Suprapubic skin (tissue), 4 donors: Measurements from ENCODE around the gene ZNF407. TPM values are rescaled to one million over a fixed set of nuclear protein-coding genes. Genes with fewer than 3 reads are reported as not detected.

Experiments used
- DNase-seq, 2 donors: peaks; one replicate each; pipeline ENCODE4 v3.0.0-alpha.2; 2019; ENCODE audit warnings: low spot score in 2 of 2
- H3K27ac ChIP-seq: fragments of 200-600 bp; sonication (generic); one replicate; pipeline ENCODE4 v1.5.1; 2019
- H3K27me3 ChIP-seq: fragments of 200-600 bp; sonication (generic); one replicate; pipeline ENCODE4 v1.5.1; 2019
- H3K36me3 ChIP-seq: fragments of 200-600 bp; sonication (generic); one replicate; pipeline ENCODE4 v1.5.1; 2019
- H3K4me1 ChIP-seq: fragments of 200-600 bp; sonication (generic); one replicate; pipeline ENCODE4 v1.5.1; 2019
- H3K4me3 ChIP-seq: fragments of 200-600 bp; sonication (generic); one replicate; pipeline ENCODE4 v1.5.1; 2019; ENCODE audit warnings: mild to moderate bottlenecking
- H3K9me3 ChIP-seq: fragments of 200-600 bp; sonication (generic); one replicate; pipeline ENCODE4 v1.5.1; 2019
- EP300 ChIP-seq: sonication (generic); formaldehyde crosslinking; IDR thresholded peaks from one replicate; pipeline ENCODE4 v1.6.1; 2017; ENCODE audit warnings: antibody characterized with exemption
- POLR2A ChIP-seq, 2 donors: fragments of 450-650 bp; IDR thresholded peaks; one replicate each; pipeline ENCODE4 v1.6.1; 2017; ENCODE audit warnings: antibody characterized with exemption in 2 of 2, mild to moderate bottlenecking in 2 of 2, moderate library complexity in 2 of 2
- POLR2AphosphoS5 ChIP-seq, 3 donors: sonication (generic); formaldehyde crosslinking; IDR thresholded peaks; one replicate each; pipeline ENCODE4 v1.6.1; 2017; ENCODE audit warnings: antibody characterized with exemption in 3 of 3
- WGBS: methylation state at CpG from one replicate; pipeline ENCODE4 v1.1.5; 2018; 5-methylcytosine and 5-hydroxymethylcytosine counted together
- total RNA-seq, 4 donors: library from RNA; depleted of rRNA; stranded (reverse); fragments of >200 nt; gene quantifications; one replicate each; pipeline ENCODE4 v1.1.0, GENCODE V29; 2016
- TF ChIP-seq, protein P1 (sequence below), 2 donors: fragments of 200-600 bp in 1 of 2; fragments of 450-650 bp in 1 of 2; sonication (generic) in 1 of 2; IDR thresholded peaks; one replicate each; pipeline ENCODE4 v1.5.1; 2016 to 2019; ENCODE audit warnings: antibody characterized with exemption in 2 of 2, mild to moderate bottlenecking in 1 of 2, moderate library complexity in 1 of 2

Gene ZNF407
- total RNA-seq, 4 donors from 2014 or later: 10.7 to 22.1 (median 13.8) TPM

DNA sequence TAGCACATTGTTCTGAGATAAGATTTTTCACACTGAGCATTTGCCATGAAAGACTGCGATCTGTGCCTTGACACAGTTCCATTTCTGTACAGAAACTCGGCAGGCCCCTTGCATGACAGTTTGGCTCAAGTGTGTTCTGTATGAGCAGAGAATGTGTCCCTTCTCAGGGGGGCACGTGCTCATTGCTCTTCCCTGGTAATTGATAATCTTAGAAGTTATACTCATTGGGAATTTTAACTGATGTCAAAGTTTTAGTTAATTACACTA is 440.0 kb downstream of the ZNF407 start:
- TF ChIP-seq POLR2AphosphoS5 (IDR thresholded peaks at IDR 0.05): no peak
- TF ChIP-seq, protein P1, sequence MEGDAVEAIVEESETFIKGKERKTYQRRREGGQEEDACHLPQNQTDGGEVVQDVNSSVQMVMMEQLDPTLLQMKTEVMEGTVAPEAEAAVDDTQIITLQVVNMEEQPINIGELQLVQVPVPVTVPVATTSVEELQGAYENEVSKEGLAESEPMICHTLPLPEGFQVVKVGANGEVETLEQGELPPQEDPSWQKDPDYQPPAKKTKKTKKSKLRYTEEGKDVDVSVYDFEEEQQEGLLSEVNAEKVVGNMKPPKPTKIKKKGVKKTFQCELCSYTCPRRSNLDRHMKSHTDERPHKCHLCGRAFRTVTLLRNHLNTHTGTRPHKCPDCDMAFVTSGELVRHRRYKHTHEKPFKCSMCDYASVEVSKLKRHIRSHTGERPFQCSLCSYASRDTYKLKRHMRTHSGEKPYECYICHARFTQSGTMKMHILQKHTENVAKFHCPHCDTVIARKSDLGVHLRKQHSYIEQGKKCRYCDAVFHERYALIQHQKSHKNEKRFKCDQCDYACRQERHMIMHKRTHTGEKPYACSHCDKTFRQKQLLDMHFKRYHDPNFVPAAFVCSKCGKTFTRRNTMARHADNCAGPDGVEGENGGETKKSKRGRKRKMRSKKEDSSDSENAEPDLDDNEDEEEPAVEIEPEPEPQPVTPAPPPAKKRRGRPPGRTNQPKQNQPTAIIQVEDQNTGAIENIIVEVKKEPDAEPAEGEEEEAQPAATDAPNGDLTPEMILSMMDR (IDR thresholded peaks at IDR 0.05): no peak
- TF ChIP-seq POLR2A (IDR thresholded peaks at IDR 0.05): no peak
- TF ChIP-seq EP300: no peak
- no peak overlapping the region for H3K27ac ChIP-seq
- DNase-seq: no peak

DNA sequence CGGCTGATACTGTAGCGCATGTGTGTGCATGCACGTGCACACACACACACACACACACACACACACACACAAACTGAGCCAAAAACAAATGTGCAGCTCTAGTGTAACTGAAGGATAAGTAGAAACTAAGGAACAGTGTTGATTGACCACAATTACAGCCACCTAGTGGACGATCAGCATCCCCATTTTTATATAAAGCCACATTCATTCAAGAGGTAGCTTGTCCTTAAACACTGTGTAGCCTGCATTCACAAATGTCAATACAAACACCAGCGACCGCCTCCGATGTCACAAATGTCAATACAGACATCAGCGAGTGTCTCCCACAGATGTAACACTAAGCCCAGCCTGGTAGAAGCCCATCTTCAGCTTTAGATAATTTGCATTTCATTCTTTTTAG is 443.9 kb downstream of the ZNF407 start:
- H3K27me3 ChIP-seq: no peaks in the 10 kb centered on the region
- TF ChIP-seq POLR2AphosphoS5 (IDR thresholded peaks at IDR 0.05) (no peak), EP300 (no peak), POLR2A (IDR thresholded peaks at IDR 0.05) (no peak)
- TF ChIP-seq, protein P1 (IDR thresholded peaks at IDR 0.05): no peak
- 92% methylated on average over 8 of the region's 8 CpGs for WGBS
- H3K27ac ChIP-seq: no peak overlapping the region
- H3K4me3 ChIP-seq: no peak overlapping the region
- no peaks in the 10 kb centered on the region for H3K9me3 ChIP-seq
- no peaks in the 10 kb centered on the region for H3K4me1 ChIP-seq
- no peak for DNase-seq
- peaks cover 4% of the 10 kb centered on the region for H3K36me3 ChIP-seq

More for the DNA sequence above, 440.0 kb downstream of the ZNF407 start:
- no peaks in the 10 kb centered on the region for H3K27me3 ChIP-seq
- H3K4me3 ChIP-seq: no peak overlapping the region
- H3K36me3 ChIP-seq: peaks cover 4% of the 10 kb centered on the region
- WGBS: 88% methylated on average over 3 of the region's 3 CpGs
- H3K9me3 ChIP-seq: no peaks in the 10 kb centered on the region
- H3K4me1 ChIP-seq: no peaks in the 10 kb centered on the region

DNA sequence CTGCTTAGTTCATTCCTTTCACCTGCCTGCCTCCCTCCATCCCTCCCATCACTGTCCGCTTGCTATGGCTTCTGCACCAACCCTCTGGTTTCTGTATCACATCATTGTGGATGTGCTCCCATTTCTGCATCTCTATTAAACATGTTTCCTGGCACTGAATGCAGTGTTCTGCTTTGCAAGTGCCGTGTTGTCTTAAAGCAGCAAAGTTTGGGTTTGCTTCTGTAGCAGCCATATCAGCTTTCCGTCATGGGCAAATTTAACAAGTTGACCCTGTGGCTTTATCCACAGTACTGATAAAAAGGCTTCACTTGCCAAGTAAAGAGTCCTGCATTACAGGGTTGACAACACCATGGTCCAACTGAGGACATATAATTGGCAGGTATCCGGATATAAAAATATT is 445.8 kb downstream of the ZNF407 start:
- H3K4me1 ChIP-seq: no peaks in the 10 kb centered on the region
- DNase-seq: no peak
- no peaks in the 10 kb centered on the region for H3K36me3 ChIP-seq
- H3K27ac ChIP-seq: no peak overlapping the region
- H3K9me3 ChIP-seq: no peaks in the 10 kb centered on the region
- no peak for TF ChIP-seq POLR2AphosphoS5 (IDR thresholded peaks at IDR 0.05)
- TF ChIP-seq, protein P1 (IDR thresholded peaks at IDR 0.05): no peak
- TF ChIP-seq POLR2A (IDR thresholded peaks at IDR 0.05): no peak
- no peak for TF ChIP-seq EP300
- H3K4me3 ChIP-seq: no peak overlapping the region
- WGBS: 94% methylated on average over 4 of the region's 4 CpGs
- no peaks in the 10 kb centered on the region for H3K27me3 ChIP-seq

- H3K27ac ChIP-seq: no peak overlapping the region
- no peak overlapping the region for H3K4me3 ChIP-seq
- DNase-seq: no peak
- no peaks in the 10 kb centered on the region for H3K36me3 ChIP-seq
- no peak for TF ChIP-seq EP300
- no peaks in the 10 kb centered on the region for H3K9me3 ChIP-seq
- WGBS: 95% methylated on average over 9 of the region's 9 CpGs
- no peaks in the 10 kb centered on the region for H3K4me1 ChIP-seq
- no peaks in the 10 kb centered on the region for H3K27me3 ChIP-seq
Measured at GRCh38 chr18:75044296-75044695, 446.6 kb downstream of the ZNF407 start.

DNA sequence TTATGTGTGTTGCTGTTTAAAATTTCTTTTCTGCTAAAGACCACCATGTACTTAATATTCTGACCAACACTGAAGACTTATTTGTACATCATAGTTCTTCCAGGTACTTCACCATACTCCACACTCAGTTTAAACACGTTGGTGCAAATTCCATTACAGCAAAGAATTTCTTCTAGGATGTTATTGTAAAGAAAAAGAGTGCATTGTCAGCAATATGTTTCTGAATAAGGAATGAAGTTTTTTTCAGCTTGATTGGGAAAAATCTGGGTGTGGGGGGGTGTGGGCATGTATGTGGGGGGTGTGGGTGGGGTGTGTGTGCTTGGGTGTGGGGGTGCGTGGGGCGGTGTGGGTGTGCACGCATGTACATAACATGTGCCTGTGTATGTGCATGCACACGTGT is 447.1 kb downstream of the ZNF407 start:
- TF ChIP-seq POLR2AphosphoS5 (IDR thresholded peaks at IDR 0.05) (no peak), EP300 (no peak), POLR2A (IDR thresholded peaks at IDR 0.05) (no peak)
- TF ChIP-seq, protein P1 (IDR thresholded peaks at IDR 0.05): no peak
- no peaks in the 10 kb centered on the region for H3K36me3 ChIP-seq
- no peak overlapping the region for H3K27ac ChIP-seq
- no peaks in the 10 kb centered on the region for H3K9me3 ChIP-seq
- no peaks in the 10 kb centered on the region for H3K4me1 ChIP-seq
- H3K27me3 ChIP-seq: no peaks in the 10 kb centered on the region
- 82% methylated on average over 5 of the region's 5 CpGs for WGBS
- DNase-seq: no peak
- H3K4me3 ChIP-seq: no peak overlapping the region

DNA sequence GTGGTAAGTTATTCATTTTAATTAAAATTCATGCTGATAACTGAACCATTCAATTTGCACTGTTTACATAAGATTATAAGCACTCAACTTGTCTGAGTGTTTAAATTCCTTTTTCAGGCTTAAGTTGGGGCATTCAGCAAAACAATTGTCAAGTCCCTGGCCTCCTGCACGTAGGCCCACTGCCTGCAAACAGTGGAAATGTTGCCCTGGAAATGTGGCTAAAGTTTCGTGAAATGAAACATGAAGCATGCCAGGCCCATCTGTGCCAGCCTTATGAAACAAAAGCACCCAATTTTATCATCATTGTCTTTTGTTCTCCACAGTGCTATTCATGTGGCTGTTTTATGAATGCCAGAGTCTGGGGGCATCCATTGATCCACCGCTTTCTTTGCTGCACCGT is 447.6 kb downstream of the ZNF407 start:
- Histone ChIP-seq H3K36me3 (no peaks in the 10 kb centered on the region), H3K9me3 (no peaks in the 10 kb centered on the region), H3K4me1 (no peaks in the 10 kb centered on the region), H3K27me3 (no peaks in the 10 kb centered on the region), H3K4me3 (no peak overlapping the region), H3K27ac (no peak overlapping the region)
- DNase-seq: no peak
- TF ChIP-seq, protein P1 (IDR thresholded peaks at IDR 0.05): no peak
- TF ChIP-seq EP300: no peak
- TF ChIP-seq POLR2A (IDR thresholded peaks at IDR 0.05): no peak
- no peak for TF ChIP-seq POLR2AphosphoS5 (IDR thresholded peaks at IDR 0.05)
- 89% methylated on average over 4 of the region's 4 CpGs for WGBS
